Measurements from ENCODE around the gene CCDC24.

GRCh38 chr1:44021156-44021555 is 29.8 kb downstream of the CCDC24 start:
- TF ChIP-seq, protein P1, sequence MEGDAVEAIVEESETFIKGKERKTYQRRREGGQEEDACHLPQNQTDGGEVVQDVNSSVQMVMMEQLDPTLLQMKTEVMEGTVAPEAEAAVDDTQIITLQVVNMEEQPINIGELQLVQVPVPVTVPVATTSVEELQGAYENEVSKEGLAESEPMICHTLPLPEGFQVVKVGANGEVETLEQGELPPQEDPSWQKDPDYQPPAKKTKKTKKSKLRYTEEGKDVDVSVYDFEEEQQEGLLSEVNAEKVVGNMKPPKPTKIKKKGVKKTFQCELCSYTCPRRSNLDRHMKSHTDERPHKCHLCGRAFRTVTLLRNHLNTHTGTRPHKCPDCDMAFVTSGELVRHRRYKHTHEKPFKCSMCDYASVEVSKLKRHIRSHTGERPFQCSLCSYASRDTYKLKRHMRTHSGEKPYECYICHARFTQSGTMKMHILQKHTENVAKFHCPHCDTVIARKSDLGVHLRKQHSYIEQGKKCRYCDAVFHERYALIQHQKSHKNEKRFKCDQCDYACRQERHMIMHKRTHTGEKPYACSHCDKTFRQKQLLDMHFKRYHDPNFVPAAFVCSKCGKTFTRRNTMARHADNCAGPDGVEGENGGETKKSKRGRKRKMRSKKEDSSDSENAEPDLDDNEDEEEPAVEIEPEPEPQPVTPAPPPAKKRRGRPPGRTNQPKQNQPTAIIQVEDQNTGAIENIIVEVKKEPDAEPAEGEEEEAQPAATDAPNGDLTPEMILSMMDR (IDR thresholded peaks at IDR 0.05; ENCODE audit: low read depth, low read length, missing input control): no peak
- TF ChIP-seq REST (IDR thresholded peaks at IDR 0.05) (no peak), ATF3 (IDR thresholded peaks at IDR 0.05) (no peak), RAD21 (IDR thresholded peaks at IDR 0.05) (no peak), GABPA (IDR thresholded peaks at IDR 0.05 in 1 of 2, conservative IDR thresholded peaks at IDR 0.05 in 1 of 2) (no peak), TAF1 (conservative IDR thresholded peaks at IDR 0.05) (no peak)
